Measurements from ENCODE around the gene SLC3A2.

SLC3A2 gene

DNA sequence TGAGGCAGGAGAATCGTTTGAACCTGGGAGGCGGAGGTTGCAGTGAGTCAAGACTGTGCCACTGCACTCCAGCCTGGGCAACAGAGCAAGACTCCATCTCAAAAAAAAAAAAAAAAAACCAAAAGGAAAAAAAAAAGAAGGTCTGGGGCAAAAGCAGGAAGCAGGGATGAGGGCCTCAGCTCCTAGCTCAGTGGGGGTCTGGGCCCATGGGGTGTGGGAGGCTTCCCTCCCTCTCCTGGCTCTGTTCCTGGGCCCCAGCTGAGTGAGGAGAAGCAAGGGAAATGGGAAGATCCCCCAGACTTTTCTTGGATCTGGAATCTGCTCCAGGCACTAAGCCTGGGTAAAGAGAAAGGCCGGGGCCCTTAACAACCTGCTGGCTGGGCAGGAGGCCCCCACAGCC, 31.6 kb downstream of the SLC3A2 start:
- no peak for DNase-seq

DNA sequence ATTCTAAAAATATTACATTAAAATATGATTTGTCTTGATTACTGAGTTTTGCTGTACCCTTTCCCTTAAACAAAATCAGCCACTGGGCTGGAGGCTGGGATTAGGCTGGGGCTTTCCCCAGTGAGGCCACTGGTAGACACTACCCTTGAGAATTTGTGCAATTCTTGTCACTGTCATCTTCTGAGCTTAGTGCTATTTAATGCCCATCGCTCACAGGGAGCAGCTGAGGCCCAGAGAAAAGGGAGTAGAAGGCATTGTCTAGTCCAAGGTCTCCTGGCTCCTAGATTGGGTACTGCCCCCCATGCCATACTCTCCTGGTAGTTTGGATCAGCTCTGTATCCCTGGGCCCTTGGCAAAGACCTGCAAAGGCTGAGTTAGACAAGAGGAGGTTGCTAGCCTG, 33.7 kb downstream of the SLC3A2 start:
- no peak for DNase-seq

DNA sequence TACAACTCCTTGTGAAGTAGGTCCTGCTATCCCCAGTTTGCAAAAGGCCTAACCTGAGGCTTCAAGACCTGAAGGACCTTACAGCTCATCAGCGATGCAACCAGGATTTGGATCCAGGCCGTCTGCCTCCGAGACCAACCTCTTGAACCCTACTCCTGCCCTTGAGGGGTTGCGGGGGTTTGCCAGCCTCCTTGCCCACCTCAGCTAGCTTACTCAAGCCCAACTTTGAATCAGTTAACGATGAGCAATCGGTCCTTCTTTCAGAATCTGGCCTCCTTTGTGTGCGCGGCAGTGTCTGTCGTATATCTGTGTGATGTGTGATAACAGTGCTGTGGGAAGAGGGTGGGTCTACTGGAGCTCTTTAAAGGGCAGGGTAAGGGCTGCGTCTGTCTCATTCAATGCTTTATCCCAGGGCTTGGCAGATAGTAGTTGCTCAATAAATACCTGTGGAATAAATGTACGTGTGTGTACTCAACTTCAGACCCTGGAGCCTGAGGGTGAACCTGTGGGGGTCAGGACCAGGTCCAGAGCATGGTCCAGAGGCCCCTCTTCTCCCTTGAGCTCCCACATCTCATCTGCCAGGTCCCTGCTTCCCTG, 37.3 kb downstream of the SLC3A2 start:
- no peak for DNase-seq

DNA sequence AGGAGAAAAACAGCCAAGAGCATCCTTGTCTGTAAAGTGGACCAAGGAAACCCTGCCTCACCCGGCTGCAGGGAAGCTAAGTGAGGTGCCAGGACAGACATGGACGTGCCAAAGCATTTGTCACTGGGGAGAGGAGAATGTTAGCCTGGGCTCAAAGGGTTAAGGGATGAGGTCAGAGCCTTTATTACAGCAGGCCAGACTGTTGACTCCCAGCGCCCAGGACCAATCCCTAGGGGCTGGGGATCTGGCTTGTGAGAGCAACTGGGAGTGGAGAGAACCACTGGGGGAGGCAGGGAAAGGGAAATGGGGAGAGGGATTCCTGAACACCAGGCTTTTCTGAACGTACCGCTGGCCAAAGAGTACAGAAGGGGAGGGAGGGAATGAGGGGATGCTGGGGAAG, 37.8 kb downstream of the SLC3A2 start:
- no peak for DNase-seq

DNA sequence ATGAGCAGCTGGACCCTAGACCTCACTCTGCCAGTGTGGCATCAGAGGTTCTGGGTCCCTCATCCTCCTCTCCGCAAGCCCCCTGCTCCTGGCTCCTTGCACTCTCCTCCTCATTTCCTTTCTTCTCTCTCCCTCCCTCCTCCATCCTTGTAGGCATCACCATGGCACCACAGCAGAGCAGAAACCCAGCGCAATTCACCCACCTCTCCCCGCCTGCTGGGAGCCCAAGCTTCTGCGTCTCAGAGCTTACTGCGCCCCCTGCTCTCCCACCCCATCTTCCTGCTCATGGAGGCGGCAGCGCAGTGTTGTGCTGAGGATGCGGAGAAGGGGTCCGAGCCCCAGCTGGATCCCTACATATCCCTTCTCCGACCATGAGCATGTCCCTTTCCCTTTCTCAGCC, 38.8 kb downstream of the SLC3A2 start:
- no peak for DNase-seq

DNA sequence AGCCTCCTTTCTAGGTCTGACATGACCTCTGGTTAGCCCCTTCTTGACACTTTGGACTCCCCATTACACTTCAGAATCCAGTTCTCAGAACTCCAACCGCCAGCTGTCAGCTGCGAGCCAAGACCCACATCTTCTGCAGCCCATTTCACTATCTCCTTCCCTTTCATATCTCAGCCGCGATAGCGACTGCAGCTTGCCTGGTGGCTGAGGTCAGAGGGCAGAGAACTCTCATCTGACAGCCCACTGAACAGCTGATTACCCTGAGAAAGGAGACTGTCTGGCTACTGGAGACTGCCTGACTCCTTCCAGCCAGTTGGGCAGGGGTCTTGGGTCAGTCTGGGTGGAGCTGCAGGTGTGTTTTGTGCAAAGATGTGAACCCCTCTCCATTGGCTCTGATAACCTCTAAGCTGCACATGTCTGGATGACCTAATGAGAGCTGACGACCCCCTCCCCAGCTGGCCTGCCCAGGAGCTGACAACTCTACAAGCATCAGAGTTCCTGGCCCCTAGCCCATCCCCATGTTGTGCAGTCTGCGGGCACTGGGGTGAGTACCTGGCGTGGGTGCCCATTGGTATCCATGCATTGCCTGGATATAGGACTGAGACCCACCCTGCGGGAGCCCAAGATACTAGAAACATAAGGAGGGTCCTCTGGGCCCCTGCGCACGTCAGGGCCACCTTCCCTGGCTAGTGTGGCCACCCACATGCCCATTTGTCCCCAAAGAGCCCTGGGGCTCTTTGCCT, 39.4 kb downstream of the SLC3A2 start:
- DNase-seq, result no peak

DNA sequence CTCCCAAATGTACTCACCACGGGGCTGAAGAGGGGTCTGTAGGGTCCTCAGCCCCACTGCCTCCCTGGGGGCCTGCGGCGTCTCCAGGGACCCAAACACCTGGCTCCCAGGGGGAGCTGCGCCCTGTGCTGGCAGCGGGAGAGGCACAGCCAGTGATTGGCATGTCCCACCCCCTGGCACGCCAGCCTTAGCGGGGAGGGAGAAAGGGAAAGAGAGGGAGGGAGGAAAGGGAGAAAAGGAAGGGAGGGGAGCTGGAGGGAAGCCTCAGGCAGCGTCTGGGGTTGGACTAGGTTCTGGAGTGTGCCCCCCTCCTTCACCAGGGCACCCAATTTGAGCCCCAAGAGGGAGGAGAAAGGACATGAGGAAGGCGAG, 40.5 kb downstream of the SLC3A2 start, which contains the start of gene CHRM1:
Gene CHRM1, minus strand, starts transcription at position 163 of the 372 bp plus-strand sequence. CDS start 10,263 bp downstream, outside the sequence.
- no peak for DNase-seq

DNA sequence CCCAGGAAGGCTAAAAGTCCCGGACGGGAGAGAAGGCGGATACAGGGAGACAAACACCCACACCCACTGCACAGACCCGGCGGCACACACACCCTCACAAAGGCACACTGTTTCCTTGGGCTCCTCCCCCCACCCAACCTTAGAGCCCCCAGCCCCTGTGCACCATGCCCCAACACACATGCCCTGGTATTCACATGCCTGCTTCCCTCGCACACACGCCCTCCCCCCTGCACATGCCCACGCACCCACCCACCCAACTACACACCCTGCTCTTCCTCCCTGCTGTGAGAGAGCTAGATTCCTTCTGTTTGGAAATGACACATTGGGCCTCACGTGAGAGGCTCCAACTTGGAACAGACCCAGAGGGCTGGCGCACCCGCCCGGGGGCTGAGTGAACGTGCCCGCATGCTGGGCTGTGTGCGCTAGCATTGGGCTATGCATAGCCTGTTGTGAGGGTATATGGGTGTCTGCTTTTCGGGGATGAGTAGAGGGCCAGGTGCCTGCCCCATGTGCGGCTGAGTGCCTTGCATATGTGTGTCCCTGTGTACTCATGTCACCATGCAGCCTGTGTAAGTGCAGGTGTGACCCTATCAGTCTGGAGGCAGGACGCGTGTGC, 41.0 kb downstream of the SLC3A2 start:
- DNase-seq, result no peak

DNA sequence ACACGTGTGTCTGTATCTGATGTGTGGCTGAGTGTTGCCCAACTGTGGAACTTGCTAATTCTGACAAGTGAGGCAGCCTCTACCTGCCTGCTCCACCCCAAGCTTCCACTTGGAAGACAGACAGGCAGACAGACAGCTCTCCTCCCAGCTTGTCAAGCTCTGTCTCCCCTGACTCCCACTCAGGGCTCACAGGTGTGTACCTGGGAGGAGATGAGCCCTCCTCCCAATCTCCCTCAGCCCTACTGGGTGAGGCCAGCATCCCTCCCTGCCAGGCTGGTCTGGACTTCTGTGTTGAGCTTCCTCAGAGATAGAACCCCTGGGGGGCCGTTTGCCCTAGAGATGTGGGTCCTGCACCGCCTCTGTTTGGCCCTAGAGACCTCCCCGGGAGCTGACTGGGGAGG, 41.5 kb downstream of the SLC3A2 start:
- no peak for DNase-seq

DNA sequence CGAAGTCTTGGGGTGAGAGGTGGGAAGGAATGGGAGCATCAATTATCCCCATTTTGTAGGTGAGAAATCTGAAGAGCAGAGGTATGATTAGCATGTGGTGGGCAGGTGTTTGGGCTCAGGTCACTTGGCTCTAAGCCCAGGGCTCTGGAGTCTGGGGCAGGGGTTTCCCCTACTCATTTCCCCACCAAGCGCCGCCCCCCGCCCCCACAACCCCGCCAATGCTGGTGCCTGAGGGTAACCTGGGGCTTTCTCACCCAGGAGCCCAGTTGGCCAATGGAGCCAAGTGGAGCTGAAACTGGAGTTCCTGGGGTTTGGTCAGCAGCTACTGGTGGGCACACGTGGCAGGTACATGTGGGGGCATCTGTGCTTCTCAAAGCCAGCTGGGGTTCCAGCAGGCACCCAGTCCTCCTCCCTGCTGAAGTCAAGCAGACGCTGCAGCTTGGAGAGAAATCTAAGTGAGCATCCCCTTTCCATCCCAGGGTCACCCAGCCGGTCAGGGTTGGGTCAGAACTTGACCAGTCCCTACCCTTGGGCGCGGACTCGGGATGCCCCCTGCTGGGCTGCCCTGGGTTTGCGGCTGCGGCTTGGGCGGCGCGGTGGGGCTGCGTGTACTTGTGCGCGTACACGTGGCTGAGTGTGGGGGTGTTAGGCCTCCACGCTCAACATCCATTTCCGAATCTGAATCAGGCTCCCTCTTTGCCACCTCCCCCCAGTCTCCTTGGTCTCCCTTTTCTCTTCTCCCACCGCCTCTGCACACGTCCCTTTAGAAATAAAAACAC, 42.1 kb downstream of the SLC3A2 start:
- no peak for DNase-seq

DNA sequence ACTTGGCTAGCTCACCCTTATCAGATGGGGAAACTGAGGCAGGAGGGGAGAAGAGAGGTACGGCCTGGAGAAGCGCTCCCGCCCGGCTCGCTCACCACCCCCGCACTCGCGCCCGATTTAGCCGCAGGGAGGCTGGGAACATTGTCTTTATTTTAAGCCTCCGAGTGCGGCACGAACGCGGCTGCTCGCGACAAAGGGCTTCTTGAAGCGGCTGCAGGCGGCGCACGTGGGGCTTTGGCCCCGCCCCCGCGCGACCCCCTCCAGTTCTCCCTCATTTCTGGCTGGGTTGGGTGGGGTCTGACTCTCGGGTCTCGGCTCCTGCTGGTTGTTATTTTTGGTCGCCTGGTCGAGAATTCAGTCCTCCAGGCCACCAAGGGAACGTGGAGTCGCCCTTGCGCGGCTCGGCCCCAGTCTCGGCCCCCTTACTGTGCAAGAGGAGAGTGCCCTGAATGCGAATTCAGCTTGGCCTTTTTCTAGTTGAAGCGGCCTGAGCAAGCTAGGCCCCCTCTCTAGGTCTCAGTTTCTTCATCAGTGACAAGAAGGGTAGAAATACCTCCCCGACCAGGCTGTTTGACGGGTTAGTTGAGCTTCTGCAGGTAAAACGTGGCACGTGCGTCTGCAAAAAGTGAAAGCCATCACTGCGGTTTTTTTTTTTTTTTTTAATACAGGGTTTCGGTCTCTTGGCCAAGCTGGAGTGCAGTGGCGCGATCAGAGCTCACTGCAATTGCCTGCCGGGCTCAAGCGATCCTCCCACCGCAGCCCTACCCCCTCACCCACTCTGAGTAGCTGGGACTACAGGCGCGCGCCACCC, 43.1 kb downstream of the SLC3A2 start:
- DNase-seq, result no peak

DNA sequence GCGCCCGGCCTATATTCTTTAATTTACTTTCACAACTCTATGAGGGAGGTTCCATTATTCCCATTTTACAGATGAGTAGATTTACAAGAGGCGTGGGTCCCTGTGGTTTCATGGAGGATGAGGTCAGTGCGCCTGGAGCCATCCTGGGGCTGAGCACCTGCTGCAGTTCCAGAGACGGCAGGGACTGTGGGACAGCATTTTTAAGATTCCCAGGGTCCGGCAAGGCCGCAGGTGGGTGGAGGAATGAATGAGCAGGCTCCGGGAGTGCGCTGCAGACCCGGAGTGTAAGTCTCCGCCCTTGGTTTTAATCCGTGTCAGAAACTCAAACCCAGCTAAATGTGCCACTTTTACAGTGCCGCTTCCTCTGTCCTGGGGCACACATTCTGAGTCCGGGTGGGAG, 44.6 kb downstream of the SLC3A2 start:
- DNase-seq, result no peak

DNA sequence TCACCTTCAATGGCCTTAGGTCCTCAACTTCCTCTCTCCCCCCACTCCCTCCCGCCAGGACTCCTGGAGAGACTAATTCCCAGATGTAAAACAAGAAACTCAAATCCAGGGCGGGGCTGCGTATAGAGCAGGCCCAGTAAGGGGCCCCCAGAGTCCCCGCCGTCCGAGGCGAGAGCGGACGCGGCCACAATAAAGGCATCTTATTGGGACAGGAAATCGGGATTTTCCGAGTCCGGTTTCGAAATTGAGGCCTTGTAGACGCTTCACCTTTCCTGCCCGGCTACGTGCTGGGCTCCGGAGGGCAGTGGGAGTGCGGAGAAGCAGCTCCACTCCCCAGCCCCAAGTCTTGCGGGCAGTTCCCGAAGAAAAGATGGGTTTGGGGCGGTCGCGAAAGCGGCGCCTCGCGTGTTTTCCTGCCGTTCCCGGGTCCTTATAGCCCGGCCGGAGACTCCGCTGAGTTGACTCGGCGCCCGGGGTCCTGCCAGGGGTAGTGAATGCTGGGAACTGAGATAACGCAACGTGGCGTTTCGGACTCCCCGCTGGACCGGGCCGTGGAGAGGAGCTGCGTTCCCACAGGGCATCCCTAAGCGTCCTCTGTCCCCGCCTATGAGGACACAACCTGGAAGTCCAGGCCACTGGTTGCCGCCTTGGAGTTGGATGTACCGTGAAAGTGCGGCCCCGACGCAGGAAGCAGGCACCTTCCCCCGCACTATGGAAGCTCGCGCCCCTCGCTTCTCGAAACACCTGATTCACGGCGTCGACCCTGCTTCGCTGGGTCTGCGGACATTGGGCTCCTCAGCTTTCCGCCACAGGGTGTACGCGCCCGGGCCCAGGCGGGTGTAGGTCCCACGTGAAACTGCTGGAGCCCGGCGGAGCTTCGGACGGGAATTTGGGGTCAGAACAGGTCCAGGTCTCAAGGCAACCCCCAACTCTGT, 45.3 kb downstream of the SLC3A2 start:
- no peak for DNase-seq

DNA sequence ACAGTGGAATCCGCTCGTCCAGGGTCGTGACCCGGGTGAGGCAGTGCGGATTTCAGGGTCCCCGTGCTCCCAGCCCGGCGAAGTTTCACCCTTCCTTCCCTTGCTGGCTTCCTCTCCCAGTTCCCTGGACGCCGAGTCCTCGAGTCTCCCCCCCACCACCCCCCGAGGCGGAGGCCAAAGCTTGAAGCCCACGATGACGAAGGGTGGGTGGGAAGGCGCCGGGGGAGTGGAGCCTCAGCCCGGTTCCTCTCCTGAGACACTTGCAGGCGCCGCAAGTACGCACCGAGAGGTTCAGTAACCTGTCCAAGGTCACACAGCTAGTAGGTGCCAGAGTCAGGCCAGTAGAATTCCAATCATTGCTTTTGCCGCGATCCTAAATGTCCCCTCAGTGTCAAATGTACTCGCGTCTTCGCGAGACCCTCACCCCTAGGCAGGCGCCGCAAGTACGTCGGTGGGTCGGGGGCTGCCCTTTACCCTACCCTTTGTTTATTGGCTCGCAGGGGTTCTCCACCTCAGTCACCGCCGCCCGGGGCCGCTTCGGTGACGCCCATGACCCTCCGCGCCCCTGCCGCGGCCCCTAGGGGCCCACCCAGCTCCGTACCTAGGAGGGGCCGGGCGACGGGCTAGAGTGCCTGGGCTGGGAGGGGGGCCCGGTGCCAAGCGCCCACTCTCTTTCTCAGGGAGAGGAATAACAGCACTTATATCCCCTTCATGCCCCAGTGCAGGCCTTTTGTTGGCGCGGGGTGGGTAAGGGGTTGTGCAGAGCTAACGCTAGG, 46.2 kb downstream of the SLC3A2 start:
- DNase-seq, result no peak

DNA sequence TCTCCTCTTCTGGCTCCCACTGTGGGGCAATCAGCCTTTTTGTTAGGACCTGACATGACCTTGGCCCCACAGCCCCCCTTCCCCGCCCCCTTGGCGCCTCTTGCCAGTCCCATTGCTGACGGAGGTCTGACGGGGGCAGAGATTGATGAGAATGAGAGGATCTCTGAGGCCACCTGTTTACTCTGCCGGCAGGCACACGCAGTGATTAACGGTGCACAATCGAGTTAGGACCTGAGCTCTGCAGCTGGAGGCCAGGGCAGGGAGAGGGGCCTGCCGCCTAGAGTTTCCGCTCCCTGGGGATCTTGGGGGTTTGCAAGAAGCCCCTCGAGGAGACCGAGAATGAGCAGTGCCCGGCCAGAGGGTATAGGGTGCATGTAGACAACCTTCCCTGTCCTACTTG, 47.3 kb downstream of the SLC3A2 start:
- no peak for DNase-seq

DNA sequence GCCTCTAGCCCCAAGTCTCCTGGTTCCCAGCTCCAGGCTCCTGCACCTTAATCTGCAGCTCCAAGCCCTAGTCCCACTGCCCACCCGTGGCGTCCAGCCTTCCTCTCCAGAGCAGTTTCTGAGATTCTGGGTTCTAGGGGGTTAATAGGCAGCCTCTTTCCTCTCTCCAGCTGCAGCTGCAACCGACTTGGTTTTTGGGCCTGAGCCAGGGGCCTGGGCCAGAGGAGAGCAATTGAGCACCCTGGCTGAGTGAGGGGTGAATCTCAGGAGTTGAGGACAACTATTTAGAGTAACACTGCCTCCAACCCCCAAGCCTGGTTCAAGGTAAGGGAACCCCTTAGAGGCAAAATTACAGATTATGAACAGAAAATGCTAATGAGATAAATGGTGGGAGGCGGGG, 49.5 kb downstream of the SLC3A2 start:
- DNase-seq, result no peak

DNA sequence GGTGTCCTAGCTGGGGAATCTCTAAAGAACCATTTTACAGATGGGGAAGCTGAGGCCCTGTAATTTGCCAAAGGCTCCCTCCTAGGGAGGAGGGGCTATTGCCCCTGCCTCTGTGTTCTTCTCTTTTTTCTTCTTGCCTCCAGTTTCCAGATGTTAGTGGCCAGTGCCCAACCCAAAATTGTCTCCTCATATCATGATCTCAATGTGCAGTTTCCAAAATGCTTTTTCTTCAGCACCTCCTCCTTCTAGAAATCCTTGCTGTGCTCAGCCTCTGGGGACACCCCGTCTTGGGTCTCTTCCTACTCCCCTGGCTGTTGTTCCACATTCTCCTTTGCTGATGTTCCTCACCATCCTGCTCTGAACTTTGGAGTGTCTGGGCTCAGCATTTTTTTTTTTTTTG, 50.0 kb downstream of the SLC3A2 start:
- DNase-seq, result no peak

DNA sequence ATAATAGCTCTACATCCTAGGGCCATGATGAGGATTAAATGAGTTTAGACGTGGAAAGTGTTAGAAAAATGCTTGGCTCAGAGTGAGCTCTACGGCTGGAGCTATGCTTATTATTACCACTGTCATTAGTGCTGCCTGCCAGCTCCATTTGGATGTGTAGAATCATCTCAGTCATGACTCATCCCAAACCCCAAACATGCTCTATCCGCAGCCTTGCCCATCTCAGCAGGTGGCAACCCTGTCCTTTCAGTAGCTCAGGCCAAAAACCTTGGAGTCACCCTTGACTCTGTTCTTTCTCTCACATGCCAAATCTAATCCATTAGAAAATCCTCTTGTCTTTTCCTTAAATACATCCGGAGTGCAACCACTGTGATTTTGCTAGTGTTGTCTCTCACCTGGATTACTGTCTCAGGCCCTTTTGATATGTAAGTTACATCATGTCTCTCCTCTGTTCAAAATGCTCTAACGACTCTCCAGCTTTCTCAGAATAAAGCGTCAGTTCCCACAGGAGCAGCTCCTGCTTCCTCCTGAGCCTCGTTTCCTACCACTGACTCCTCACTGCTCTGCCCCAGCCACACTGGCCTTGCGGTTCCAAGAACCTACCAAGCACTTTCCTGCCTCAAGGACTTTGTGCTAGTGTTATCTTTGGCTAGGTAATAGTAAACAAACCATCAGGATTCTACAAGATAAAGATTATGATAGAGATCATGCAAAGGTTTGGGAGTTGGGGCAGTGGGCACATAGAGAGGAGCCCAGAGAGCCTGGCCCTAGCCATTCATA, 51.0 kb downstream of the SLC3A2 start:
- no peak for DNase-seq

DNA sequence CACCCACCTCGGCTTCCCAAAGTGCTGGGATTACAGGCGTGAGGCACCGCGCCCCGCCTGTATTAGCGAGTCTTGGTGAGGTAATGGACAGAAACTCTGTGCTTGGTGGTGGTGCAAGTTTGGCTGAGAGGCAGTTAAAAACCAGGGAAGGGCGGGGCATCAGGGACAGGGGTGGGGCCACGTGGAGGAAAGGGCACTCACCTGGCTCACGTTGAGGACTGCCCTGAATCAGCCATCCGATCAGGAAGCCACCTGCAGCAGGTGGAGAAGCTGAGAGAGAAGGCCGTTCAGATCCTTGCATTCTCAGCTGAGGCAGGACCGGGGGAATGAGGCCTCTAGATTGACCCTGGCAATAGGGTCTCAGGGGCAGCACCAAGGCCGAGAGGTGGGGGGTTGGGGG, 52.6 kb downstream of the SLC3A2 start:
- DNase-seq, result no peak
